Upper lobe of left lung (tissue), 4 donors: Measurements from ENCODE around the gene SH3D21.

Source experiments
- EP300 ChIP-seq, 4 donors: sonication (generic); formaldehyde crosslinking; IDR thresholded peaks; one replicate each; pipeline ENCODE4 v1.5.1; 2017; ENCODE audit warnings: antibody characterized with exemption in 4 of 4, control low read depth in 2 of 4
- POLR2A ChIP-seq, 4 donors: fragments of 450-650 bp; IDR thresholded peaks; one replicate each; pipeline ENCODE4 v1.5.1; 2016 to 2017; ENCODE audit warnings: antibody characterized with exemption in 4 of 4, mild to moderate bottlenecking in 2 of 4
- POLR2AphosphoS5 ChIP-seq, 2 donors: sonication (generic); formaldehyde crosslinking; IDR thresholded peaks; one replicate each; pipeline ENCODE4 v1.5.1; 2017; ENCODE audit warnings: antibody characterized with exemption in 2 of 2
- TF ChIP-seq, protein P1 (sequence below), 6 experiments: fragments of 450-650 bp in 4 of 6; fragments of 200-600 bp in 2 of 6; sonication (generic) in 2 of 6; IDR thresholded peaks; one replicate each; pipeline ENCODE4 v1.5.1; 2016 to 2019; ENCODE audit warnings: antibody characterized with exemption in 6 of 6

GRCh38 chr1:36346741-36347370 is 40.7 kb downstream of the SH3D21 start:
- TF ChIP-seq, protein P1, sequence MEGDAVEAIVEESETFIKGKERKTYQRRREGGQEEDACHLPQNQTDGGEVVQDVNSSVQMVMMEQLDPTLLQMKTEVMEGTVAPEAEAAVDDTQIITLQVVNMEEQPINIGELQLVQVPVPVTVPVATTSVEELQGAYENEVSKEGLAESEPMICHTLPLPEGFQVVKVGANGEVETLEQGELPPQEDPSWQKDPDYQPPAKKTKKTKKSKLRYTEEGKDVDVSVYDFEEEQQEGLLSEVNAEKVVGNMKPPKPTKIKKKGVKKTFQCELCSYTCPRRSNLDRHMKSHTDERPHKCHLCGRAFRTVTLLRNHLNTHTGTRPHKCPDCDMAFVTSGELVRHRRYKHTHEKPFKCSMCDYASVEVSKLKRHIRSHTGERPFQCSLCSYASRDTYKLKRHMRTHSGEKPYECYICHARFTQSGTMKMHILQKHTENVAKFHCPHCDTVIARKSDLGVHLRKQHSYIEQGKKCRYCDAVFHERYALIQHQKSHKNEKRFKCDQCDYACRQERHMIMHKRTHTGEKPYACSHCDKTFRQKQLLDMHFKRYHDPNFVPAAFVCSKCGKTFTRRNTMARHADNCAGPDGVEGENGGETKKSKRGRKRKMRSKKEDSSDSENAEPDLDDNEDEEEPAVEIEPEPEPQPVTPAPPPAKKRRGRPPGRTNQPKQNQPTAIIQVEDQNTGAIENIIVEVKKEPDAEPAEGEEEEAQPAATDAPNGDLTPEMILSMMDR (IDR thresholded peaks at IDR 0.05), result no peak
- TF ChIP-seq POLR2A (IDR thresholded peaks at IDR 0.05) (no peak), POLR2AphosphoS5 (IDR thresholded peaks at IDR 0.05) (no peak), EP300 (IDR thresholded peaks at IDR 0.05) (no peak)
